ENCODE results near the gene STX8.

STX8 gene

GRCh38 chr17:9256751-9257629 is 318.6 kb downstream of the STX8 start:
- DNase-seq: peak; percentile 24 to 58

GRCh38 chr17:9256361-9256750 is 319.3 kb downstream of the STX8 start:
- no peak for DNase-seq

GRCh38 chr17:9255833-9256232 is 319.8 kb downstream of the STX8 start:
- no peak for DNase-seq

- no peak for DNase-seq
These were observed 320.8 kb downstream of the STX8 start for GRCh38 chr17:9254841-9255240.

GRCh38 chr17:9253308-9253707 is 322.3 kb downstream of the STX8 start:
- no peak for DNase-seq

- DNase-seq: no peak
These were observed 324.3 kb downstream of the STX8 start for GRCh38 chr17:9251273-9251672.

- DNase-seq: no peak
These were observed 326.2 kb downstream of the STX8 start for GRCh38 chr17:9249245-9249953.

GRCh38 chr17:9247401-9247938 is 328.1 kb downstream of the STX8 start:
- DNase-seq: no peak

GRCh38 chr17:9244066-9245052 is 331.3 kb downstream of the STX8 start:
- DNase-seq: no peak

- DNase-seq: no peak
These were observed 332.6 kb downstream of the STX8 start for GRCh38 chr17:9242983-9243382.

- no peak for DNase-seq
These were observed 333.1 kb downstream of the STX8 start for GRCh38 chr17:9242497-9242881.

- no peak for DNase-seq
These were observed 333.7 kb downstream of the STX8 start for GRCh38 chr17:9241774-9242496.

- DNase-seq: no peak
These were observed 334.3 kb downstream of the STX8 start for GRCh38 chr17:9241371-9241712.

GRCh38 chr17:9240659-9241370 is 334.8 kb downstream of the STX8 start:
- no peak for DNase-seq

- DNase-seq: no peak
These were observed 335.6 kb downstream of the STX8 start for GRCh38 chr17:9239793-9240658.

- DNase-seq: no peak
These were observed 336.3 kb downstream of the STX8 start for GRCh38 chr17:9239246-9239792.

GRCh38 chr17:9238340-9239245 is 337.0 kb downstream of the STX8 start:
- no peak for DNase-seq

- no peak for DNase-seq
These were observed 337.8 kb downstream of the STX8 start for GRCh38 chr17:9237661-9238301.

- no peak for DNase-seq
These were observed 338.6 kb downstream of the STX8 start for GRCh38 chr17:9237053-9237410.
